Trophoblast cell (in vitro differentiated cells and primary cell): ENCODE measurements around the gene GRAP.
A peak's percentile ranks its signal among the peaks of the same experiment; 100 is the strongest.
"Not testable (repeated sequence)": the region's sequence is repeated elsewhere in the genome, so short reads cannot be mapped to it uniquely, and the experiment has no call there.

Source experiments
- DNase-seq, 2 donors: peaks; one replicate each; pipeline ENCODE4 v3.0.0-alpha.2; 2016
- H2AFZ ChIP-seq: 2 replicates; pipeline ENCODE4 v1.6.1; 2013; ENCODE audit warnings: low read length, moderate library complexity, mild to moderate bottlenecking; ENCODE audit not compliant: insufficient read depth, poor library complexity
- H2AK5ac ChIP-seq: 2 replicates; pipeline ENCODE4 v1.6.1; 2013; ENCODE audit warnings: mild to moderate bottlenecking, low read length
- H2BK120ac ChIP-seq: 2 replicates; pipeline ENCODE4 v1.6.1; 2013; ENCODE audit warnings: low read length, mild to moderate bottlenecking, moderate library complexity; ENCODE audit not compliant: insufficient read depth, poor library complexity
- H2BK12ac ChIP-seq: 2 replicates; pipeline ENCODE4 v1.6.1; 2013; ENCODE audit warnings: mild to moderate bottlenecking, low read length, moderate library complexity
- H2BK5ac ChIP-seq: 2 replicates; pipeline ENCODE4 v1.6.1; 2013; ENCODE audit warnings: low read length, low read depth, moderate library complexity, mild to moderate bottlenecking; ENCODE audit not compliant: poor library complexity
- H3K14ac ChIP-seq: 2 replicates; pipeline ENCODE4 v1.6.1; 2013; ENCODE audit warnings: mild to moderate bottlenecking, low read length
- H3K18ac ChIP-seq: 2 replicates; pipeline ENCODE4 v1.6.1; 2013; ENCODE audit warnings: mild to moderate bottlenecking, low read length
- H3K23ac ChIP-seq: 2 replicates; pipeline ENCODE4 v1.6.1; 2013; ENCODE audit warnings: low read length
- H3K27ac ChIP-seq: 2 replicates; pipeline ENCODE4 v1.5.1; 2013; ENCODE audit warnings: low read depth, mild to moderate bottlenecking, inconsistent platforms, low read length, moderate library complexity
- H3K27me3 ChIP-seq: 2 replicates; pipeline ENCODE4 v1.6.1; 2013; ENCODE audit warnings: inconsistent platforms, mild to moderate bottlenecking, low read length, moderate library complexity; ENCODE audit not compliant: insufficient read depth
- H3K36me3 ChIP-seq, 2 experiments: 1 replicate in 1 of 2; 2 replicates in 1 of 2; pipeline ENCODE4 v1.6.1; 2013; ENCODE audit warnings: low read length in 2 of 2, mild to moderate bottlenecking in 2 of 2, moderate library complexity in 1 of 2; ENCODE audit not compliant: insufficient read depth in 2 of 2, control insufficient read depth in 1 of 2
- H3K4ac ChIP-seq: 2 replicates; pipeline ENCODE4 v1.6.1; 2013; ENCODE audit warnings: low read depth, mild to moderate bottlenecking, low read length, moderate library complexity
- H3K4me1 ChIP-seq, 2 experiments: 1 replicate in 1 of 2; 2 replicates in 1 of 2; pipeline ENCODE4 v1.6.1; 2013; ENCODE audit warnings: low read length in 2 of 2, mild to moderate bottlenecking in 2 of 2, moderate library complexity in 1 of 2; ENCODE audit not compliant: insufficient read depth in 2 of 2, control insufficient read depth in 1 of 2
- H3K4me2 ChIP-seq: 2 replicates; pipeline ENCODE4 v1.6.1; 2013; ENCODE audit warnings: inconsistent platforms, mild to moderate bottlenecking, low read length, moderate library complexity
- H3K4me3 ChIP-seq: 2 replicates; pipeline ENCODE4 v1.5.1; 2013; ENCODE audit warnings: mild to moderate bottlenecking, low read depth, low read length, inconsistent platforms
- H3K79me1 ChIP-seq: one replicate; pipeline ENCODE4 v1.6.1; 2013; ENCODE audit warnings: low read length
- H3K79me2 ChIP-seq: 2 replicates; pipeline ENCODE4 v1.6.1; 2013; ENCODE audit warnings: low read length, mild to moderate bottlenecking; ENCODE audit not compliant: control insufficient read depth, insufficient read depth, poor library complexity
- H3K9ac ChIP-seq: 2 replicates; pipeline ENCODE4 v1.6.1; 2013; ENCODE audit warnings: mild to moderate bottlenecking, low read length
- H3K9me3 ChIP-seq: 2 replicates; pipeline ENCODE4 v1.6.1; 2013; ENCODE audit warnings: low read depth, mild to moderate bottlenecking, control low read depth, inconsistent platforms, low read length; ENCODE audit not compliant: insufficient read depth
- H4K12ac ChIP-seq: 2 replicates; pipeline ENCODE4 v1.6.1; 2013; ENCODE audit warnings: low read depth, mild to moderate bottlenecking, low read length, moderate library complexity
- H4K8ac ChIP-seq: 2 replicates; pipeline ENCODE4 v1.6.1; 2013; ENCODE audit warnings: low read depth, mild to moderate bottlenecking, low read length, moderate library complexity
- H4K91ac ChIP-seq: one replicate; pipeline ENCODE4 v1.6.1; 2013; ENCODE audit warnings: low read depth, mild to moderate bottlenecking, low read length, moderate library complexity
- WGBS: extraction: QIAGEN DNeasy Blood & Tissue Kit; methylation state at CpG from one replicate; pipeline ENCODE4 v1.1.7; 2013; ENCODE audit warnings: missing lambda C conversion rate; ENCODE audit not compliant: insufficient read length, insufficient coverage; ENCODE audit errors: extremely low coverage; 5-methylcytosine and 5-hydroxymethylcytosine counted together

Gene GRAP

GRCh38 chr17:19028671-19029070 lies 18.1 kb downstream of the GRAP start:
- H3K9me3 ChIP-seq, H3K27ac ChIP-seq, H3K9ac ChIP-seq, H3K79me2 ChIP-seq, H4K8ac ChIP-seq, H4K91ac ChIP-seq, H2AFZ ChIP-seq, H3K36me3 ChIP-seq, H3K18ac ChIP-seq, H2AK5ac ChIP-seq, H3K4me2 ChIP-seq, H2BK120ac ChIP-seq, H2BK5ac ChIP-seq, H3K23ac ChIP-seq, H3K79me1 ChIP-seq, H3K4me1 ChIP-seq, H2BK12ac ChIP-seq, H3K14ac ChIP-seq, H4K12ac ChIP-seq, H3K4me3 ChIP-seq, DNase-seq, H3K4ac ChIP-seq, H3K27me3 ChIP-seq: not testable (repeated sequence)
- WGBS = no CpG with 5 or more reads among the region's 11 CpGs

DNA sequence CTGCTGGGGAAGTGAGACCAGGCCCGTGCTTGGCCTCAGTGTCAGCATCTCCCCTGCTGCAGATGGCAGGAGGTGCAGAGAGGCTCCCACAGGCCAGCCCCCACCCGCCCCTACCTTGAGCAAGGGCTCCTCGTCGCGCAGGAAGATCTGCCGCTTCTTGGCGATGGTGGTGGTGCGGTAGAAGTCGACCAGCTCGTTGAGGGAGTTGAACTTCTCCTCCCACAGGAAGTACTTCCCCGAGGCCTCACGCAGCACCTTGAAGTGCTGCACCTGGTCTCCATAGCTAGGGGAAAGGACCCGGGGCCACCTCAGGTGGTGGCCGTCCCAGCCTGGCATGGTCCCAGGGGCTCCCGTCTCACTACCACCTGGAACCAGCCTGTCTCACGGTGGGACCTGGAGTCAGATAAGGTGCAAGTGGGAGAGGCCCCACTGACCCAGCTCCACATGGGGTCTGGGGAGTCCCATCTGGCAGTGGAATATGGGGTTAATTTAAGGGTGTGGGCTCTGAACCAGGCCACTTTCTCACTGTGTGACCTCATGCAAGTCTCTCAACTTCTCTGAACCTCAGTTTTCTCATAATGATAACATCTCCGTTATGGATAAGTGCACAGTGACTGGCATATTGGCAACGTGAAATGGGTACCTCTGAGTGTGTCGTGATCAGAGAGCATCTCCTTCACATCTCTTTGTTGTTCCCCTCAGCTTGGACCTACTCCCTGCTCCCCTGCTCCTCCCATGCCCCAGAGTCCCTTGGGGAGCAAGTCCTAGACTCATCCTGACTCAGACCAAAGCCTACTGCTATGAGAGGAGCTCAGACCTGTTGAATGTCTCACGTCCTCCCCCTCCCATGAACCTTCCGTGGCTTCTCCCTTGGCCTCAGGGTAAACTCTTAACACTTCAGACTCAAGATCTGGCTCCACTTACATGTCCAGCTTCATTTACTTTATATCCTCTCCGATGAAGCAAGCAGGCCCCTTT lies 22.4 kb downstream of the GRAP start:
- Histone ChIP-seq H2BK120ac (no peak overlapping the region), H3K9me3 (no peaks in the 10 kb centered on the region), H3K27ac (no peak overlapping the region), H2BK5ac (peak overlapping the region; percentile 4), H4K12ac (no peak overlapping the region), H3K4me3 (no peak overlapping the region), H3K79me2 (no peaks in the 10 kb centered on the region), H4K8ac (no peak overlapping the region), H2AK5ac (no peak overlapping the region), H2AFZ (no peak overlapping the region), H3K27me3 (no peaks in the 10 kb centered on the region), H3K79me1 (no peaks in the 10 kb centered on the region), H2BK12ac (no peak overlapping the region), H4K91ac (no peak overlapping the region), H3K4ac (no peak overlapping the region), H3K14ac (no peak overlapping the region), H3K23ac (no peak overlapping the region), H3K4me1 (peaks cover 0 to 11% of the 10 kb centered on the region in 2 experiments), H3K9ac (no peak overlapping the region), H3K4me2 (no peak overlapping the region), H3K18ac (no peak overlapping the region), H3K36me3 (no peaks in the 10 kb centered on the region)
- DNase-seq = peak in 1 of 2 donors; percentile 47
- no CpG with 5 or more reads among the region's 22 CpGs for WGBS

- Histone ChIP-seq H3K27ac (no peak overlapping the region), H2BK5ac (no peak overlapping the region), H3K36me3 (no peaks in the 10 kb centered on the region), H3K27me3 (no peaks in the 10 kb centered on the region), H3K4me3 (no peak overlapping the region), H3K79me1 (no peaks in the 10 kb centered on the region), H3K4ac (no peak overlapping the region), H3K9ac (no peak overlapping the region), H2AFZ (no peak overlapping the region), H4K8ac (no peak overlapping the region), H3K14ac (no peak overlapping the region), H3K18ac (no peak overlapping the region), H4K12ac (no peak overlapping the region), H2BK120ac (no peak overlapping the region), H3K23ac (no peak overlapping the region), H2AK5ac (no peak overlapping the region), H3K4me1 (peaks cover 0 to 11% of the 10 kb centered on the region in 2 experiments), H3K9me3 (no peaks in the 10 kb centered on the region), H3K79me2 (no peaks in the 10 kb centered on the region), H2BK12ac (no peak overlapping the region), H4K91ac (no peak overlapping the region), H3K4me2 (no peak overlapping the region)
- WGBS = no CpG with 5 or more reads among the region's 9 CpGs
- DNase-seq = no peak
These were observed 23.4 kb downstream of the GRAP start for GRCh38 chr17:19023209-19023999.

DNA sequence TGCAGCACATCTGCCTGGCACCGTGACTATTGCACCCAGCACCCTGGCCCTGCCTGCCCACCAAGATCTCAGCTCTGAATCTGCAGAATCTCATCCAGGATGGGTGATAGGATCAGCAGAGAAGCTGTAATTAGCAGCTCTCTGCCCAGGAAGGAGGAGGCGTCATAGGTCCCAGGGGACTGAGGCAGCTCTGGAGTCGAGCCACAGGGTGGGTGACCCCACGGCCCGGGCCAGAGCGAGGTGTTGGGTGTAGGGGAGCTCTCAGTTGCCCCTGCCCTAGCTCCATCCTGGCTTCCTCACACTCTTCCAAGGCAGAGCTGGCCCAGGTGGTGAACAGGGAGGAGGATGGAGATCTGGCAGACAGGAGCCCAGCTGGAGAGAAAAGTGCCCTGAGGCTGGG lies 24.0 kb downstream of the GRAP start:
- Histone ChIP-seq H3K14ac (no peak overlapping the region), H4K8ac (no peak overlapping the region), H2BK12ac (no peak overlapping the region), H3K23ac (no peak overlapping the region), H3K79me1 (no peaks in the 10 kb centered on the region), H3K18ac (no peak overlapping the region), H3K9ac (no peak overlapping the region), H2AK5ac (no peak overlapping the region), H3K4me1 (peaks cover 0 to 11% of the 10 kb centered on the region in 2 experiments), H2BK5ac (no peak overlapping the region), H3K36me3 (no peaks in the 10 kb centered on the region), H3K4me2 (no peak overlapping the region), H3K4ac (no peak overlapping the region), H3K4me3 (no peak overlapping the region), H3K27me3 (no peaks in the 10 kb centered on the region), H3K27ac (no peak overlapping the region), H2BK120ac (no peak overlapping the region), H4K12ac (no peak overlapping the region), H3K9me3 (no peaks in the 10 kb centered on the region), H3K79me2 (no peaks in the 10 kb centered on the region), H2AFZ (no peak overlapping the region), H4K91ac (no peak overlapping the region)
- WGBS = no CpG with 5 or more reads among the region's 6 CpGs
- no peak for DNase-seq
